Activated naive CD4-positive, alpha-beta T cell (primary cell): ENCODE measurements around the gene ERP27.

Source experiments
- DNase-seq, 4 experiments: peaks; one replicate each; lab custom pipeline; 2025; lab: John Stamatoyannopoulos, UW

The ERP27 gene

GRCh38 chr12:14938301-14938700, at the start of gene ERP27:
TSS of gene ERP27 (minus strand) at chr12:14938537. CDS start at chr12:14938508, 29 bp downstream.
- DNase-seq = no peak

DNA sequence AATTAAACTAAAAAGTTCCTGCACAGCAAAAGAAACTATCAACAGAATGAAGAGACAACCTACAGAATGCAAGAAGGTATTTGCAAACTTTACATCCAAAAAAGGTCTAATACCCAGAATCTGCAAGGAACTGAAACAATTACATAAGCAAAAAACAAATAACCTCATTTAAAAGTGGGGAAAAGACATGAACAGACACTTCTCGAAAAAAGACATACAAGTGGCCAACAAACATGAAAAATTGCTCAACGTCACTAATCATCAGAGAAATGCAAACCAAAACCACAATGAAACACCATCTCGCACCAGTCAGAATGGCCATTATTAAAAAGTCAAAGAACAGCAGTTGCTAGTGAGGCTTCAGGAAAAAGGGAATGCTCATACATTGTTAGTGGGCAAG, 49.7 kb upstream of the ERP27 start:
- no peak for DNase-seq

DNA sequence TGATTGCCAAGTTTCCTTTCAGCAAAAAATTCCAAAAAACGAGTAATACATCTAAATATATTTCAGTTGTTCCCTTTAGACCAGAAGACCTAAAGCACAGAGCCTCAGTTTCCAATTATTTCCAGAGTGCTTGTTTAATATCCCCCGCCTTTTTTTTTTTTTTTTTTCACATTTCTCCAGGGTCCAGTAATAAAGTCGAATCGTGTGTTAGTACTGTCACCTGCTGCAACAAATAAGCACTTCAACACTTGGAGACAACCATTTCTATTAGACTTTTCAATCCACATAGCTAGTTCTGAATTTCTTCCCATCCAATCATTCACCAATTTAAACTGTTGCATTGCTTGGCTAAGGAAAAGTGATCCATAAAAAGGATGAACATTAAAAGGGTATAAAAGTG, 48.1 kb upstream of the ERP27 start:
- no peak for DNase-seq

DNA sequence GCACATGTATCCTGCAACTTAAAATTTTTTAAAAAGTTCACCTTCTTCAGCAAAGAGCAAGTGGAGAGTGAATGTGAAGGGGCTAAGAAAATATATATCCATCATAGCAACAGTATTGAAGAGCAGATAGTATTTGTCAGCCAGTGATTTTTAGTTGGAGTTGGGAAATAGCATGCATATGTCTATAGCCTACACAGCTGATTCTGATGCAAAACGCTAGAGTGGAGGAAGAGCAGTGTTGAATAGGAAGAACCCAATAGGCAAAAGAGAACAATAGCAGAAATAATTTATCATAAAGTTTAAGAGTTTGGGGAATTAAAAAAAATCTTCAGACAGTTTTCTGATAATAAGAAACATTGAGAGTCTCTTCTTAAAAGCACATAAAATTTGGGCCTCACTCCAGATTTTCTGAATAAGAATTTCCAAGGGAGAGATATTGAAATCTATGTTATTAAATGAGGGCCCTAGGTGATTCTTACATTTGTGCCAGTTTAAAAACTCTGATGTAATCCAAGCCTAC, 46.5 kb upstream of the ERP27 start:
- DNase-seq = no peak

- DNase-seq = no peak
Measured at GRCh38 chr12:14984036-14984435, 45.7 kb upstream of the ERP27 start.

- no peak for DNase-seq
Measured at GRCh38 chr12:14982991-14983390, 44.7 kb upstream of the ERP27 start.

- DNase-seq = no peak
Measured at GRCh38 chr12:14982562-14982961, 44.2 kb upstream of the ERP27 start.

DNA sequence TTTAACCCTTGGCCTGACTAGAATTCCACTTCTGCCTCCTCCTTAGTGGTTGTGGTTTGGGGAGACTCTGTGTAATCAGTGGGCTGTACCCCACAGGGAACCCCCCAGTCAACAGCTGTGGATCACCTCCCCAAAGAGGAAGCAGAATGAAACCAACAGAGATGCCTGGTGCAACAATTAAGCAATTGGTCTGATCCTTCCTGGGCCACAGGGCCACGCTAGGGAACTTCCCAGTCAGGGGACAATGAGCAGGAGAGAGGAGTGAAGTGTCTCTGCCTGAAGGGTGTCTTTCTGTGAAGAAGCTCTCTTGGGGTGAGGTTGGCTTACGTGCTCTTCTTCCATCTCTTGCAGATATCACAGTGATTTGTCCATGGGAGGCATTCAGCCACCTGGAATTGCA, 42.7 kb upstream of the ERP27 start:
- no peak for DNase-seq

DNA sequence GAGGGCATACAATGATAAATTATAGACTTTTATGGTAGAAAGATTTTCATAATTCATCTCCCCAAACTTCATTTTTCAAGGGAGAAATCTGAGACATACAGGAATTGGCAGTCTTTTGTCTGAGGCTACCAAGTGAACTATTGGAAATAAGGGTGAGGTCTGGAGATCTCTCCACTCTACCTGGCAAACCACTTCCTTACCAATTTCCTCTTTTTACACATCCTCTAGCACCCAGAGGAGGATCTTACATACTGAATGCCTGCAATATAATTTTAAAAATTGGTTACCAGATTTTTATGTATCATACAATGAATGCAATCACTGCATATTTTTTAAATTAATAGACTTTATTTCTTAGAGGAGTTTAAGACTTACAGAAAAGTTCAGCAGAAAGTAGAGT, 41.1 kb upstream of the ERP27 start:
- DNase-seq = no peak

DNA sequence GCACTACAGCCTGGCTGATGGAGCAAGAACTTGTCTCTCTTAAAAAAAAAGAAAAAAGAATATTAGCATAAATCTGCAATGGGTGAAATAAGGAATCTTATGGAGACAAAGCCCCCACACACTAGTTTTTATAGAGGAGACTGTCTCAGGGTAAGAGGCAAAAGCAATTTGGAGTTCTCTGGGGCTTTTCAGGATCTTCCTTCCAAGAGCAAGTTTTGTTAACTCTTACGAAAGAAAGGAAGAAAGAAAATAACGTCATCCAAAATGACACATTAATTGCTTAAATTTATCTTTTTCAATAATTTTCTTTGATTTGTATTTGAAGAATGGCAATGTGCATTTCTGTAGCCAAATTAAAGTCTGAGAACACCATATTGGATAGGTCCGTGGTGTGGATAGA, 38.3 kb upstream of the ERP27 start:
- DNase-seq = no peak

DNA sequence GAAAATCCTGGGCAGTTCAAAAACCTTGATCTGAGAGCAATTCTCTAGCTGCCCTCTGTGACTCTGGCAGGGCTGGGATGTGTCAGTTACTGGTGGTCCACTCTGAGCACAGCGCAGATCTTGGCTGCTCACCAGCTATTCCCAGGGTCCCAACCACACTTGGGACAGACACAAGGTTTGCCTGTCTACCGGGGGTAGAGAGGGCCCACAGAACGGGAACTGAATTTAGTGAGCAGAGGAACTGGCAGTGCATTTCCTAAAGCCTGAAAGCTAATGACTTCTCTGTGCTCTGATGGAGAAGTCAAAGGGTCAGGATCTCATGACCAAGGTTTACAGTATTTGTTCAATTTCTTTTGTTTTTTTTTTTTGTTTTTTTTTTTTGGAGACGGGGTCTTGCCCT, 37.1 kb upstream of the ERP27 start:
- no peak for DNase-seq

GRCh38 chr12:14974633-14975032, 36.3 kb upstream of the ERP27 start:
- DNase-seq = no peak

DNA sequence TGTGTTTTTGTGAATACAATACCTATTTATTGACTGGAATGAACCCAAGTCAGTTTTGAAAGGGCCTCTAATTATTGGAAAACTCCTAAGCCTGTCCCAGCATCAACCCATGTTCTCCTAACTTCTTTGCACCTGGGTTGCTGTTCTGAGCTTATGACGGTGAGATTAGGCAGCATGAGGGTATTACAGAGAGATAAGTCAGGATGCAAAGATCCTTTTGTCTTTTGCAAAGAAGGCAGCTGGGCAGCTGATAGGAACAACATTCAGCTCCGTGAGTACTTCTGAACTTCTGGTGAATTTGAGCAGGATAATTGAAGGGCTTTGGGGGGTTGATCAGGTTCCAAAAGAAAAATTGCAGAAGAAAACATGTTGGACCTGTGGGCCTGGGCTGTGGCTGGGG, 34.5 kb upstream of the ERP27 start, which contains the start of gene PDE6H:
Gene PDE6H, plus strand, starts transcription at position 227 of the 400 bp plus-strand sequence. CDS start 4,971 bp downstream, outside the sequence.
- no peak for DNase-seq

DNA sequence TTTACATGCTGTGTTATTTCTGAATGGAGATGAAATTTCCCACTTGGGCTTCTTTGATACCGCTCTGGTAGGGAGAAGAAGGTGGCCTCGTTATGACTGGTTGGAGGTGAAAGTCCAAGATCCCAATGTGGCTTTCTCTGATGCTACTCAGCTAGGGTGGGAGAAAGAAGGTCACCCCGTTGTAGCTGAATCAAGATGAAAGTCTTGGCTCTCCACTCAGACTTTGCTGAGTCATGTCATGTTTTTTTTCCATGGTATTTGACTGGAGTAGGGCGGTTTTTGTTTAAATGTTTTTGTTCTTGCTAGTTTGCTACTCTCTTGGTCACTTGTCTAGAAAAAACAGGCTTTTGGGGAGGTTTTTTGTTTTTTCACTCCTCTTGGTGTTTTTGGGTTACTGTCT, 32.1 kb upstream of the ERP27 start:
- no peak for DNase-seq

GRCh38 chr12:14968478-14968877, 30.1 kb upstream of the ERP27 start:
- DNase-seq = no peak

DNA sequence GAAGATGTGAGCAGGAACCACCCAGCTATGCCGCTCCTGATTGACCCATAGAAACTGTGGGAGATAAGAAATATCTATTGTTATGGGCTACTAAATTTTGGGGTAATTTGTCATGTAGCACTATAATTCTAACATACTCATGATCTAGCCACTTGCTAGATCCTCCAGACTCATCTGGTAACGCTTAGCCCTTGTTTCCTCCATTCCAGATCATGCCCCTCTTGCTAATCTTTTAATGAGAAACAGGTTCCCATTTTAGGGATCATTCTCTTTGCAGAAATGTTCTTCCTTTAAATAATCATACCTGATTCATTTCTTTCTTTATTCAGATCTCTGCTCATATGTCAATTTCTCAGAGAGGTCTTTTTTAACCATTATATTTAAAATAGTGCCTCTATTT, 26.9 kb upstream of the ERP27 start:
- DNase-seq = no peak

- no peak for DNase-seq
Measured at GRCh38 chr12:14964406-14964805, 26.1 kb upstream of the ERP27 start.

GRCh38 chr12:14963520-14963919, 25.2 kb upstream of the ERP27 start:
- DNase-seq = no peak

- DNase-seq = no peak
Measured at GRCh38 chr12:14962797-14963196, 24.5 kb upstream of the ERP27 start.

GRCh38 chr12:14962153-14962539, 23.8 kb upstream of the ERP27 start:
- DNase-seq = no peak

DNA sequence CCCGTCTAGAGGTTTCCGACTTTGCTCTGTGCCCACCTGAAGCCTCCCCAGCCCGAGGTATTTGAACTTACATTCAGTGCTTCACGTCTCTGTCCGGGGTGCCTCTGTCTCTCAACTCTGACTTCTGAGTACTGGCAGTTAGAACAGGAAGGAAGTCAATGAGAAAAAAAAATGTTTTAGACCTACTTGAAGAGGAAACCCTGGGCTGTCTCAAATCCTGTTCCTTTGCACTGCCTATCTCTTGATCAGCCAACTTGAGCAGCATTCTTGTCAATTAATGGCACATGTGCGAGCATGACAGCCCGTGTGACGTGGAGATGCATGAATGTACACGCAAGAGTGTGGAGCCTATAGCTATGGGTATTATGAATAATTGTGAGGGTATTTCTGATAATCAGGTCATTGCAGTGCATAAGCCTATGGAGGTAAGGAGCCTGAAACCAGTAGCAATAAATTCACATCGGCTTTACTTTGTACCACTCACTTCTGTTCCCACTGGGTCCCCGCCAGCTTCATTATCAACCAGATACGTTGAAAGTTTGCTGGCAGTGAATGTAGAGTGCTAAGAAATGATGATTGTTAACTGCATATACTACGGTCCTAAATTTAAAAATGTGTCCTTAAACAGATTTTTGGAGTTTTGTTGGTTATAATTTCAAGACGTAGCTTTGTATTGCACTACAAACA, 23.3 kb upstream of the ERP27 start, which contains the start of gene ARHGDIB:
Gene ARHGDIB, minus strand, starts transcription at position 136 of the 687 bp plus-strand sequence. CDS start 10,889 bp downstream, outside the sequence.
- DNase-seq = peak in 2 of 4 experiments; percentile 65 to 71

DNA sequence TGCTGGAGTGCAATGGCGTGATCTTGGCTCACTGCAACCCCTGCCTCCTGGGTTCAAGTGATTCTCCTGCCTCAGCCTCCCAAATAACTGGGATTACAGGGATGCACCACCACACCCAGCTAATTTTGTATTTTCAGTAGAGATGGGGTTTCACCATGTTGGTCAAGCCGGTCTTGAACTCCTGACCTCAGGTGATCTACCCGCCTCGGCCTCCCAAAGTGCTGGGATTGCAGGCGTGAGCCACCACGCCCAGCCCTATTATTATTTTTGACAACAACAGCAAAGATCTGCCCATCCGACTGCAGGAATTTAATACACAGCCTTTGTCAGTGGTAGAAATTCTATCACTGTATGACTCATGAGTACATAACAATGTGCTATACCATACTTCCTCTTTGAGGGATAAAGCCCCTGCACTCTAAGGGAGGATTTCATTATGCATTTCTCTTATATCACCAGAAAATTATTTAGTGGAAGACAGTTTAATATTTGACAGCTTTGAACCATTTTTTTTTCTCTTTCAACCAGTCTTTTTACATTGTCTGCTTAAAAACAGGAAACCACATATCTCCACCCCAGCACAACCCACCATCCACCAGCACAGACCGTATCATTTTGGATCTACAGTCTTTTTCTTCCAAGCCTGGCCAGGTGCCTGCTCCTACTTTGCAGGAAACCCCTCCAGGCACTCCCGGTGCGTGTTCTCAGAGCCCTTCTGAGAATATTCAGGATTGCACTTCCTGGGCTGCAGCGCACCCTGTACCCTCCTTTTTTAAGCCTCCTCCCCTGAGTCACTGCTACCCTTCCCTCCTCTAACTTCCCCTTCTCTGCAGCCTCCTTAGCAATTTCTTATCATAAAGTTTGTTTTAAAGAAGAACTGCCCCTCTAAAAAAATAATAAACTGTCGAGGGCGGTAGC, 22.5 kb upstream of the ERP27 start:
- peak in 1 of 4 experiments; percentile 41 for DNase-seq
